Epithelial cell of esophagus (primary cell): ENCODE measurements around the gene MON2.

Experiments used
- DNase-seq: peaks from one replicate; pipeline ENCODE4 v3.0.0; 2010; ENCODE audit warnings: low read depth
- H3K4me3 ChIP-seq: 2 replicates; pipeline ENCODE4 v1.5.1; 2011; ENCODE audit warnings: mild to moderate bottlenecking, low read length, control low read depth
- TF ChIP-seq, protein P1 (sequence below): IDR thresholded peaks from 2 replicates; pipeline ENCODE4 v1.5.1; 2011; ENCODE audit warnings: low read depth, mild to moderate bottlenecking, low read length, control low read depth, inconsistent platforms; ENCODE audit not compliant: insufficient read depth; ENCODE audit errors: missing control alignments

MON2 gene

GRCh38 chr12:62635649-62636048 lies 169.0 kb downstream of the MON2 start:
- DNase-seq, result no peak
- TF ChIP-seq, protein P1, sequence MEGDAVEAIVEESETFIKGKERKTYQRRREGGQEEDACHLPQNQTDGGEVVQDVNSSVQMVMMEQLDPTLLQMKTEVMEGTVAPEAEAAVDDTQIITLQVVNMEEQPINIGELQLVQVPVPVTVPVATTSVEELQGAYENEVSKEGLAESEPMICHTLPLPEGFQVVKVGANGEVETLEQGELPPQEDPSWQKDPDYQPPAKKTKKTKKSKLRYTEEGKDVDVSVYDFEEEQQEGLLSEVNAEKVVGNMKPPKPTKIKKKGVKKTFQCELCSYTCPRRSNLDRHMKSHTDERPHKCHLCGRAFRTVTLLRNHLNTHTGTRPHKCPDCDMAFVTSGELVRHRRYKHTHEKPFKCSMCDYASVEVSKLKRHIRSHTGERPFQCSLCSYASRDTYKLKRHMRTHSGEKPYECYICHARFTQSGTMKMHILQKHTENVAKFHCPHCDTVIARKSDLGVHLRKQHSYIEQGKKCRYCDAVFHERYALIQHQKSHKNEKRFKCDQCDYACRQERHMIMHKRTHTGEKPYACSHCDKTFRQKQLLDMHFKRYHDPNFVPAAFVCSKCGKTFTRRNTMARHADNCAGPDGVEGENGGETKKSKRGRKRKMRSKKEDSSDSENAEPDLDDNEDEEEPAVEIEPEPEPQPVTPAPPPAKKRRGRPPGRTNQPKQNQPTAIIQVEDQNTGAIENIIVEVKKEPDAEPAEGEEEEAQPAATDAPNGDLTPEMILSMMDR, result no peak
- no peak overlapping the region for H3K4me3 ChIP-seq

GRCh38 chr12:62637679-62638078 lies 171.1 kb downstream of the MON2 start:
- no peak overlapping the region for H3K4me3 ChIP-seq
- no peak for DNase-seq
- TF ChIP-seq, protein P1, result no peak

GRCh38 chr12:62640910-62641448 lies 174.4 kb downstream of the MON2 start:
- TF ChIP-seq, protein P1, result no peak
- no peak overlapping the region for H3K4me3 ChIP-seq
- DNase-seq, result no peak

- TF ChIP-seq, protein P1, result no peak
- DNase-seq, result no peak
- no peak overlapping the region for H3K4me3 ChIP-seq
Observed at GRCh38 chr12:62642486-62642885, 175.9 kb downstream of the MON2 start.

DNA sequence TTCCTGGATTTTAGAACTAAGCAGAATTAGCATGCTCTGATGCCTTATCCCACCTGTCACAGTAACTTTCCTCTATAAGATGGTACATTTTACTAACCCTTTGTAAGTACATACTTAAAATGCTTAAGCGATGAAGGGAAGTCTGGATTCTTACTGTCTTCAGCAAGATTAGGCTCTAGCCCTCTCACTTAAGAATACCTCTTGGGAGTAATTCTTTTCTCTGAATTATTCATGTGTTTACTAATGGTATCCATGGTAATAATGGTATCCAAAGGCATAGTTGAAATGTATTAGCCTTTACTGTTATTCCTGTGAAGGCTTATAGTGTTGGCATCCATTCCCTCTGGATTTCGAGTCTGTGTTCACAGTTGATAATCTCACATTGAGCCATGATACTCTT lies 176.9 kb downstream of the MON2 start:
- DNase-seq, result no peak

DNA sequence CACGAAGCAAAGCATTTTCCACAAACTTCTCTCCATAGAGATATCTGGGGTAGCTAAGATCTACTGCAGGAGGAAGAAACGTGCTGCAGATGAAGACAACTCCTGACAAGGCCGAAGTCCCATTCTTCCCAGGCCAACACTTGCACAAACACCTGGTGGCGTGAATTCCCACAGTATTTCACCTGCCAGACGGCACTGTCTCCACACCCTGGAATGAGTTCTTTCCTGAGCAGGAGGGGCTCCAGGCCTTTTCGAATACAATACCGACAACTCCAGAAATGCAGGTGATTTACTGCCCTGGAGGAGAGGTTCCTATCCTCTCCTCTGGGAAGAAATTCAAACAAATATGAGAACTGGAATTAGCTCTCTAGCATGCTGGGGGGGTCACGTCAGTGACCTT lies 179.9 kb downstream of the MON2 start:
- no peak overlapping the region for H3K4me3 ChIP-seq
- no peak for DNase-seq
- TF ChIP-seq, protein P1, result no peak

More for the DNA sequence above, 176.9 kb downstream of the MON2 start:
- no peak overlapping the region for H3K4me3 ChIP-seq
- TF ChIP-seq, protein P1, result no peak

DNA sequence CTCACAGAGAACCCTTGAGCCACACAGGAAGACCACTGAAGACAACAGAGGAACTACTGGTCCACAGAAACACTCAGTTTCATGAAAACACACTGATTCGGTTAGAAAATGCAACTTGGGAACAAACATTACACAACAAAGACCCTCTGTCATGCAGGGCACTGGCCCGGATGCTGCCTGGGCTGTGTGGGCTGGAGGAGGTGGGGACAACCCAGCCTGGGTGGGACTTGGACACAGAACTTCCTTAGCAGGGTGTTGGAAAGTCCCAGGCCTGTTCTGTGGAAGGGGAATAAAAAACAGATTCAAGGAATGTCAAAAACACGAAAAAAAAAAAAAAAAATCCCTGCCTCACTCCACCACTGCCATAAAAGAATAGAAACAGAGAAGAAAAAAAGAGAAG lies 181.0 kb downstream of the MON2 start:
- no peak for DNase-seq
- TF ChIP-seq, protein P1, result no peak
- no peak overlapping the region for H3K4me3 ChIP-seq
